PC-3 (cell line): ENCODE measurements around the gene AFF3.
"Not testable (repeated sequence)": the region's sequence is repeated elsewhere in the genome, so short reads cannot be mapped to it uniquely, and the experiment has no call there.

Source experiments
- CTCF ChIP-seq: fragments of 300-600 bp; sonication (generic); conservative IDR thresholded peaks from 2 replicates; pipeline ENCODE4 v1.5.1; 2017; ENCODE audit warnings: antibody characterized with exemption, low read depth, mild to moderate bottlenecking, low read length
- EZH2 ChIP-seq: fragments of 300-600 bp; sonication (generic); IDR thresholded peaks from one replicate; pipeline ENCODE4 v1.6.1; 2017; ENCODE audit warnings: antibody characterized with exemption, mild to moderate bottlenecking, low read length; ENCODE audit not compliant: unreplicated experiment

GRCh38 chr2:100082302-100082978 lies 60.0 kb downstream of the AFF3 start:
- TF ChIP-seq CTCF, EZH2: not testable (repeated sequence)
